HepG2 (cell line): Measurements from ENCODE around the gene MYO1C. TPM values are rescaled to one million over a fixed set of nuclear protein-coding genes. Genes with fewer than 3 reads are reported as not detected.

Source experiments
- CEBPG ChIP-seq: IDR thresholded peaks from 2 replicates; pipeline ENCODE4 v1.6.1; 2016
- GFI1 ChIP-seq: sonication (generic); formaldehyde crosslinking; IDR thresholded peaks from 2 replicates; pipeline ENCODE4 v1.5.0; 2020; ENCODE audit warnings: missing genetic modification reagents, mild to moderate bottlenecking, borderline replicate concordance
- HIVEP1 ChIP-seq: sonication (generic); formaldehyde crosslinking; IDR thresholded peaks from 2 replicates; pipeline ENCODE4 v1.4.0; 2020; ENCODE audit warnings: mild to moderate bottlenecking, missing genetic modification reagents
- HOXA7 ChIP-seq: sonication (generic); formaldehyde crosslinking; IDR thresholded peaks from 2 replicates; pipeline ENCODE4 v1.8.1; 2022; ENCODE audit warnings: mild to moderate bottlenecking, missing genetic modification reagents, moderate library complexity
- MLX ChIP-seq: IDR thresholded peaks from 2 replicates; pipeline ENCODE4 v1.6.1; 2016
- MTA3 ChIP-seq: sonication (generic); formaldehyde crosslinking; IDR thresholded peaks from 2 replicates; pipeline ENCODE4 v1.4.0; 2020; ENCODE audit warnings: missing genetic modification reagents
- PHF21A ChIP-seq: sonication (generic); formaldehyde crosslinking; IDR thresholded peaks from 2 replicates; pipeline ENCODE4 v1.5.0; 2020; ENCODE audit warnings: mild to moderate bottlenecking, missing genetic modification reagents
- POLR2AphosphoS5 ChIP-seq: IDR thresholded peaks from 2 replicates; pipeline ENCODE4 v1.6.1; 2012; ENCODE audit warnings: low read depth, low read length
- RBM39 ChIP-seq: fragments of 200-400 bp; formaldehyde crosslinking; IDR thresholded peaks from one replicate; pipeline ENCODE4 v1.6.1; 2018; ENCODE audit warnings: antibody characterized with exemption, mild to moderate bottlenecking, low read depth, low read length; ENCODE audit not compliant: poor library complexity, severe bottlenecking
- SRY ChIP-seq: sonication (generic); formaldehyde crosslinking; IDR thresholded peaks from 2 replicates; pipeline ENCODE4 v1.8.0; 2022; ENCODE audit warnings: mild to moderate bottlenecking, missing genetic modification reagents
- TAF1 ChIP-seq: sonication (generic); formaldehyde crosslinking; IDR thresholded peaks from 2 replicates; pipeline ENCODE4 v1.4.0; 2020; ENCODE audit warnings: missing genetic modification reagents
- ZBTB1 ChIP-seq: sonication (generic); formaldehyde crosslinking; IDR thresholded peaks from 2 replicates; pipeline ENCODE4 v1.4.0; 2020; ENCODE audit warnings: missing genetic modification reagents, borderline replicate concordance
- ZNF101 ChIP-seq: sonication (generic); formaldehyde crosslinking; IDR thresholded peaks from 2 replicates; pipeline ENCODE4 v1.4.0; 2020; ENCODE audit warnings: mild to moderate bottlenecking, low read depth, missing genetic modification reagents, borderline replicate concordance
- ZNF234 ChIP-seq: sonication (generic); formaldehyde crosslinking; conservative IDR thresholded peaks from 2 replicates; pipeline ENCODE4 v1.5.1; 2020; ENCODE audit warnings: mild to moderate bottlenecking, missing genetic modification reagents
- ZNF367 ChIP-seq: sonication (generic); formaldehyde crosslinking; IDR thresholded peaks from 2 replicates; pipeline ENCODE4 v1.4.0; 2020; ENCODE audit warnings: missing genetic modification reagents, borderline replicate concordance
- ZNF547 ChIP-seq: sonication (generic); formaldehyde crosslinking; IDR thresholded peaks from 2 replicates; pipeline ENCODE4 v1.5.1; 2020; ENCODE audit warnings: mild to moderate bottlenecking, missing genetic modification reagents
- ZNF7 ChIP-seq: IDR thresholded peaks from 2 replicates; pipeline ENCODE4 v1.6.1; 2016; ENCODE audit warnings: missing biosample characterization, missing genetic modification reagents
- polyA plus RNA-seq, 8 experiments: library from polyadenylated mRNA; depleted of rRNA in 3 of 8; stranded (reverse) in 7 of 8; unstranded in 1 of 8; fragments of >200 nt; fragmentation: Illumina TruSeq in 4 of 8; extraction: Trizol in 4 of 8; gene quantifications; 2 replicates each; pipeline versions ENCODE4 v1.2.1 to v1.2.3, GENCODE V29; 2011 to 2016; ENCODE audit warnings: low read depth in 4 of 8, missing spikeins in 1 of 8, mixed read lengths in 1 of 8; ENCODE audit not compliant: insufficient read depth in 1 of 8
- total RNA-seq, 5 experiments: library from RNA; depleted of rRNA; stranded (reverse); fragments of >200 nt; fragmentation: Illumina TruSeq; extraction: Trizol; gene quantifications; 2 replicates each; pipeline ENCODE4 v1.2.3, GENCODE V29; 2016; ENCODE audit warnings: low read depth in 1 of 5
- TF ChIP-seq, protein P1 (sequence below): IDR thresholded peaks from 2 replicates; pipeline ENCODE4 v1.6.1; 2012; ENCODE audit warnings: inconsistent platforms
- TF ChIP-seq, protein P2 (sequence below): sonication (generic); formaldehyde crosslinking; IDR thresholded peaks from 2 replicates; pipeline ENCODE4 v1.4.0; 2020; ENCODE audit warnings: missing genetic modification reagents
- TF ChIP-seq, protein P3 (sequence below): sonication (generic); formaldehyde crosslinking; IDR thresholded peaks from 2 replicates; pipeline ENCODE4 v1.8.0; 2022; ENCODE audit warnings: mild to moderate bottlenecking, missing genetic modification reagents
- TF ChIP-seq, protein P4 (sequence below): sonication (generic); formaldehyde crosslinking; IDR thresholded peaks from 2 replicates; pipeline ENCODE4 v1.8.0; 2022; ENCODE audit warnings: mild to moderate bottlenecking, missing genetic modification reagents, moderate library complexity

The MYO1C gene
- total and polyA plus RNA-seq, 2 of the 13 experiments (the other 11 are each of a cell fraction or from before 2014, with no cell fraction given) = 22.7 to 40.8 TPM

- no peak for TF ChIP-seq PHF21A (CRISPR knock-in tag)
- TF ChIP-seq, protein P1, sequence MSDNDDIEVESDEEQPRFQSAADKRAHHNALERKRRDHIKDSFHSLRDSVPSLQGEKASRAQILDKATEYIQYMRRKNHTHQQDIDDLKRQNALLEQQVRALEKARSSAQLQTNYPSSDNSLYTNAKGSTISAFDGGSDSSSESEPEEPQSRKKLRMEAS = no peak; the same call in 1 of the 2 replicates
- TF ChIP-seq GFI1 (CRISPR knock-in tag) = peak; percentile 10; the same call in 1 of the 2 replicates
- peak; percentile 35 for TF ChIP-seq RBM39
- TF ChIP-seq, protein P2, sequence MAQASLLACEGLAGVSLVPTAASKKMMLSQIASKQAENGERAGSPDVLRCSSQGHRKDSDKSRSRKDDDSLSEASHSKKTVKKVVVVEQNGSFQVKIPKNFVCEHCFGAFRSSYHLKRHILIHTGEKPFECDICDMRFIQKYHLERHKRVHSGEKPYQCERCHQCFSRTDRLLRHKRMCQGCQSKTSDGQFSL (CRISPR knock-in tag) = peak; percentile 90
- TF ChIP-seq, protein P3, sequence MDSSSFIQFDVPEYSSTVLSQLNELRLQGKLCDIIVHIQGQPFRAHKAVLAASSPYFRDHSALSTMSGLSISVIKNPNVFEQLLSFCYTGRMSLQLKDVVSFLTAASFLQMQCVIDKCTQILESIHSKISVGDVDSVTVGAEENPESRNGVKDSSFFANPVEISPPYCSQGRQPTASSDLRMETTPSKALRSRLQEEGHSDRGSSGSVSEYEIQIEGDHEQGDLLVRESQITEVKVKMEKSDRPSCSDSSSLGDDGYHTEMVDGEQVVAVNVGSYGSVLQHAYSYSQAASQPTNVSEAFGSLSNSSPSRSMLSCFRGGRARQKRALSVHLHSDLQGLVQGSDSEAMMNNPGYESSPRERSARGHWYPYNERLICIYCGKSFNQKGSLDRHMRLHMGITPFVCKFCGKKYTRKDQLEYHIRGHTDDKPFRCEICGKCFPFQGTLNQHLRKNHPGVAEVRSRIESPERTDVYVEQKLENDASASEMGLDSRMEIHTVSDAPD (CRISPR knock-in tag) = 0 out of 2 replicates have a peak, but pooled peaks have one; percentile 15
- no peak for TF ChIP-seq MTA3 (CRISPR knock-in tag)
- no peak for TF ChIP-seq SRY (CRISPR knock-in tag)
- TF ChIP-seq ZNF367 = no peak
- TF ChIP-seq MLX = no peak
- TF ChIP-seq ZNF7 (CRISPR knock-in tag) = no peak
- TF ChIP-seq ZNF234 (CRISPR knock-in tag) = no peak
- TF ChIP-seq ZBTB1 = no peak
- no peak for TF ChIP-seq HOXA7 (CRISPR knock-in tag)
- TF ChIP-seq, protein P4, sequence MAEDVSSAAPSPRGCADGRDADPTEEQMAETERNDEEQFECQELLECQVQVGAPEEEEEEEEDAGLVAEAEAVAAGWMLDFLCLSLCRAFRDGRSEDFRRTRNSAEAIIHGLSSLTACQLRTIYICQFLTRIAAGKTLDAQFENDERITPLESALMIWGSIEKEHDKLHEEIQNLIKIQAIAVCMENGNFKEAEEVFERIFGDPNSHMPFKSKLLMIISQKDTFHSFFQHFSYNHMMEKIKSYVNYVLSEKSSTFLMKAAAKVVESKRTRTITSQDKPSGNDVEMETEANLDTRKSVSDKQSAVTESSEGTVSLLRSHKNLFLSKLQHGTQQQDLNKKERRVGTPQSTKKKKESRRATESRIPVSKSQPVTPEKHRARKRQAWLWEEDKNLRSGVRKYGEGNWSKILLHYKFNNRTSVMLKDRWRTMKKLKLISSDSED (CRISPR knock-in tag) = no peak
- TF ChIP-seq HIVEP1 (CRISPR knock-in tag) = no peak
- no peak for TF ChIP-seq ZNF547 (CRISPR knock-in tag)
- no peak for TF ChIP-seq ZNF101 (CRISPR knock-in tag)
- TF ChIP-seq POLR2AphosphoS5 = peak; percentile 94
- no peak for TF ChIP-seq CEBPG (CRISPR knock-in tag)
- TF ChIP-seq TAF1 (CRISPR knock-in tag) = peak; percentile 80
These were observed 36.5 kb downstream of the MYO1C start, which contains the start of gene CRK (continued) for GRCh38 chr17:1455797-1456599.
